ENCODE measurements around the gene NUP62CL. TPM values are rescaled to one million over a fixed set of nuclear protein-coding genes. Genes with fewer than 3 reads are reported as not detected.

NUP62CL gene
- total RNA-seq: 1 to 10 TPM in 3 of 4 donors, under 1 TPM in 1; 0.68 to 5.5 (median 2.1) TPM

GRCh38 chrX:107205770-107206696 is at the start of gene NUP62CL, which contains the start of gene DNAAF6:
TSS of gene NUP62CL (minus strand) at chrX:107206433. CDS start at chrX:107175146, 31,287 bp downstream.
TSS of gene DNAAF6 (plus strand) at chrX:107206611. CDS start at chrX:107212876, 6,265 bp downstream.
- Histone ChIP-seq H3K9me3 (no peaks in the 10 kb centered on the region), H3K27me3 (no peaks in the 10 kb centered on the region), H3K4me3 (peak within 1 kb of the TSS; percentile 35 to 61 (median 48)), H3K27ac (no peak within 1 kb of the TSS), H3K36me3 (no peaks in the 10 kb centered on the region), H3K4me1 (peaks cover 0 to 8% (median 0%) of the 10 kb centered on the region in 3 donors)
- peak; percentile 24 for DNase-seq
- TF ChIP-seq POLR2A (IDR thresholded peaks at IDR 0.05) (no peak), CTCF (IDR thresholded peaks at IDR 0.05) (no peak)
- intact Hi-C loops (cut with DNase I): no loop called here
- WGBS, 2 donors: 0 to 41% methylated on average over 4 to 18 of the region's 66 CpGs

- TF ChIP-seq CTCF (IDR thresholded peaks at IDR 0.05): no peak
- TF ChIP-seq POLR2A (IDR thresholded peaks at IDR 0.05): no peak
- Histone ChIP-seq H3K9me3 (no peaks in the 10 kb centered on the region), H3K27ac (no peak overlapping the region), H3K4me3 (no peak overlapping the region), H3K27me3 (no peaks in the 10 kb centered on the region), H3K4me1 (no peaks in the 10 kb centered on the region), H3K36me3 (no peaks in the 10 kb centered on the region)
- intact Hi-C loops (cut with DNase I): no loop called here
- 50 to 81% methylated on average over 1 to 2 of the region's 2 CpGs for WGBS, 2 donors
- no peak for DNase-seq
Observed at GRCh38 chrX:107228486-107228819, 22.2 kb upstream of the NUP62CL start.

- 75% methylated on average over 2 of the region's 2 CpGs for WGBS, 2 donors
- TF ChIP-seq CTCF (IDR thresholded peaks at IDR 0.05) (no peak), POLR2A (IDR thresholded peaks at IDR 0.05) (no peak)
- no peaks in the 10 kb centered on the region for H3K36me3 ChIP-seq
- no peak for DNase-seq
- H3K4me3 ChIP-seq: no peak overlapping the region
- no peaks in the 10 kb centered on the region for H3K9me3 ChIP-seq
- no peaks in the 10 kb centered on the region for H3K4me1 ChIP-seq
- no peaks in the 10 kb centered on the region for H3K27me3 ChIP-seq
- no peak overlapping the region for H3K27ac ChIP-seq
- intact Hi-C loops (cut with DNase I): no loop called here
Observed at GRCh38 chrX:107227780-107228485, 21.7 kb upstream of the NUP62CL start.

GRCh38 chrX:107226757-107227156 is 20.5 kb upstream of the NUP62CL start:
- Histone ChIP-seq H3K27ac (no peak overlapping the region), H3K9me3 (no peaks in the 10 kb centered on the region), H3K4me3 (no peak overlapping the region), H3K4me1 (no peaks in the 10 kb centered on the region), H3K36me3 (no peaks in the 10 kb centered on the region), H3K27me3 (no peaks in the 10 kb centered on the region)
- WGBS, 2 donors: 85 to 100% methylated on average over 1 of the region's 1 CpG
- intact Hi-C loops (cut with DNase I): no loop called here
- no peak for DNase-seq
- TF ChIP-seq CTCF (IDR thresholded peaks at IDR 0.05) (no peak), POLR2A (IDR thresholded peaks at IDR 0.05) (no peak)

GRCh38 chrX:107213477-107213876 is 7.2 kb upstream of the NUP62CL start:
- no peak overlapping the region for H3K27ac ChIP-seq
- H3K4me3 ChIP-seq: no peak overlapping the region
- H3K4me1 ChIP-seq: no peaks in the 10 kb centered on the region
- no peaks in the 10 kb centered on the region for H3K9me3 ChIP-seq
- DNase-seq: no peak
- H3K36me3 ChIP-seq: no peaks in the 10 kb centered on the region
- H3K27me3 ChIP-seq: peaks cover 0 to 6% (median 0%) of the 10 kb centered on the region in 4 donors
- TF ChIP-seq POLR2A (IDR thresholded peaks at IDR 0.05) (no peak), CTCF (IDR thresholded peaks at IDR 0.05) (no peak)
- WGBS, 2 donors: 75 to 85% methylated on average over 1 of the region's 1 CpG
- intact Hi-C loops (cut with DNase I): no loop called here
